ENCODE results near the gene KCTD15. TPM values are rescaled to one million over a fixed set of nuclear protein-coding genes. Genes with fewer than 3 reads are reported as not detected.

KCTD15 gene
- total RNA-seq, 1 experiment from 2014 or later, result 41.5 TPM

DNA sequence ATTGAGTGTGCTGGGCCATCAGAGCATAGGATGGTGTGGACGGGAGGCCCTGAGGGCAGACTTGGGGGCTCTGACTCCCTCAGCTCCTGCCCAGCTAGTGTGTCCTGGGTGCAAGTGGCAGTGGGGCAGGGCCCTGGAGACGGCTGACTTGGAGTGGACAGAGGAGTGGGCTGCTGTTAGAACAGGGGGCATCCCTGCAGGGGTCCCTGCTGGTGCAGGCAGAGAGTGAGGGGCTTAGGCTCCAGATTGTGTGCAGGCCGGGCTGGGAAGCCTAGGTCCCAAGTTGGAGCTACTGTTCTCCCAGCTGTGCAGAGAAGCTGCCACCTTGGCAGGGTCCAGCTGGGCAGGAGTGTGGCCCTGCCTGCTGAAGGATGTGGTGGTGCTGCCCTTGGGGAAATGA, 8.6 kb downstream of the KCTD15 start (continued):
- TF ChIP-seq, protein P1, sequence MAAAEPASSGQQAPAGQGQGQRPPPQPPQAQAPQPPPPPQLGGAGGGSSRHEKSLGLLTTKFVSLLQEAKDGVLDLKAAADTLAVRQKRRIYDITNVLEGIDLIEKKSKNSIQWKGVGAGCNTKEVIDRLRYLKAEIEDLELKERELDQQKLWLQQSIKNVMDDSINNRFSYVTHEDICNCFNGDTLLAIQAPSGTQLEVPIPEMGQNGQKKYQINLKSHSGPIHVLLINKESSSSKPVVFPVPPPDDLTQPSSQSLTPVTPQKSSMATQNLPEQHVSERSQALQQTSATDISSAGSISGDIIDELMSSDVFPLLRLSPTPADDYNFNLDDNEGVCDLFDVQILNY (CRISPR knock-in tag; IDR thresholded peaks at IDR 0.05), result no peak
- TF ChIP-seq ZNF232 (CRISPR knock-in tag; IDR thresholded peaks at IDR 0.05), result no peak
- TF ChIP-seq, protein P2, sequence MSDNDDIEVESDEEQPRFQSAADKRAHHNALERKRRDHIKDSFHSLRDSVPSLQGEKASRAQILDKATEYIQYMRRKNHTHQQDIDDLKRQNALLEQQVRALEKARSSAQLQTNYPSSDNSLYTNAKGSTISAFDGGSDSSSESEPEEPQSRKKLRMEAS (CRISPR knock-in tag; IDR thresholded peaks at IDR 0.05), result no peak
- no peak for TF ChIP-seq TCF7 (CRISPR knock-in tag; IDR thresholded peaks at IDR 0.05; ENCODE audit: low read depth)
- TF ChIP-seq, protein P3, sequence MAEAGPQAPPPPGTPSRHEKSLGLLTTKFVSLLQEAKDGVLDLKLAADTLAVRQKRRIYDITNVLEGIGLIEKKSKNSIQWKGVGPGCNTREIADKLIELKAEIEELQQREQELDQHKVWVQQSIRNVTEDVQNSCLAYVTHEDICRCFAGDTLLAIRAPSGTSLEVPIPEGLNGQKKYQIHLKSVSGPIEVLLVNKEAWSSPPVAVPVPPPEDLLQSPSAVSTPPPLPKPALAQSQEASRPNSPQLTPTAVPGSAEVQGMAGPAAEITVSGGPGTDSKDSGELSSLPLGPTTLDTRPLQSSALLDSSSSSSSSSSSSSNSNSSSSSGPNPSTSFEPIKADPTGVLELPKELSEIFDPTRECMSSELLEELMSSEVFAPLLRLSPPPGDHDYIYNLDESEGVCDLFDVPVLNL (CRISPR knock-in tag; IDR thresholded peaks at IDR 0.05; ENCODE audit: borderline replicate concordance, low read depth), result no peak

DNA sequence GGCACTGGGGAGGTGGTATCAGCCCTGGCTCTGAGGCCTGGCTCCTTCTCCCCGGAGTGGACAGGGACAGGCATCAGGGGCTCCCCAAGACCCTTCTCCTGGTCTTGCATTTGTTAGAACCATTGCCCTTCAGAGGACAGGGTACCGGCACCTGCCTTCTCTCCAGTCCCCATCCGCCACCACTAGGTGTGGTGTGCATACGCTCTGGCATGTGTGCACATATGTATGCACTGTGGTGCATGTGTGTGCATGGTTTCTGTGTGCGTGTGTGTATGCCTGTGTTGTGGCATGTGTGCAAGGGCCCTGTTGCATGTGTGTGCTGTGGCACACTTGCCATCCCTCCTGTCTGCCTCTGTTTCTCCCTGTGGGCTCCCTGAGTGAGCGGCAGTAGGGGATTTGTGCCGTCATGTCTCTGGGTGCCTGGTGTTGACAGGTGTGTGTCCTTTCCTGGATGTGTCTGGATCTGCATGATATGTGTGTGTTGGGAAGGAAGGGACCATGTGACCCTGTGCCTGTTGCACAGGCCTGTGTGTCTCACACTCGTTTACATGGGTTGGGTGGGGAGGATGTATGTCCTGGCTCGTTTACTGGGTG, 9.3 kb downstream of the KCTD15 start:
- ATAC-seq (no peak), DNase-seq (ENCODE audit: low spot score) (no peak)
- Mint-ChIP-seq H3K27ac (peak overlapping the region; percentile 23; the same call in 1 of the 2 replicates), H3K4me1 (no peaks in the 10 kb centered on the region; the same call in 1 of the 2 replicates), H3K36me3 (peaks cover 37% of the 10 kb centered on the region), H3K27me3 (ENCODE audit: low read depth) (no peaks in the 10 kb centered on the region), H3K9me3 (no peaks in the 10 kb centered on the region), H3K4me3 (no peak overlapping the region)
- CTCF ChIA-PET, result interaction anchor here (1.4 kb wide), 1 partner anchor 11 kb away, joined by 5 read pairs; no protein-coding TSS in a partner anchor
- TF ChIP-seq, protein P4, sequence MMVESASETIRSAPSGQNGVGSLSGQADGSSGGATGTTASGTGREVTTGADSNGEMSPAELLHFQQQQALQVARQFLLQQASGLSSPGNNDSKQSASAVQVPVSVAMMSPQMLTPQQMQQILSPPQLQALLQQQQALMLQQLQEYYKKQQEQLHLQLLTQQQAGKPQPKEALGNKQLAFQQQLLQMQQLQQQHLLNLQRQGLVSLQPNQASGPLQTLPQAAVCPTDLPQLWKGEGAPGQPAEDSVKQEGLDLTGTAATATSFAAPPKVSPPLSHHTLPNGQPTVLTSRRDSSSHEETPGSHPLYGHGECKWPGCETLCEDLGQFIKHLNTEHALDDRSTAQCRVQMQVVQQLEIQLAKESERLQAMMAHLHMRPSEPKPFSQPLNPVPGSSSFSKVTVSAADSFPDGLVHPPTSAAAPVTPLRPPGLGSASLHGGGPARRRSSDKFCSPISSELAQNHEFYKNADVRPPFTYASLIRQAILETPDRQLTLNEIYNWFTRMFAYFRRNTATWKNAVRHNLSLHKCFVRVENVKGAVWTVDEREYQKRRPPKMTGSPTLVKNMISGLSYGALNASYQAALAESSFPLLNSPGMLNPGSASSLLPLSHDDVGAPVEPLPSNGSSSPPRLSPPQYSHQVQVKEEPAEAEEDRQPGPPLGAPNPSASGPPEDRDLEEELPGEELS (CRISPR knock-in tag; IDR thresholded peaks at IDR 0.05), result no peak
- TF ChIP-seq, protein P5, sequence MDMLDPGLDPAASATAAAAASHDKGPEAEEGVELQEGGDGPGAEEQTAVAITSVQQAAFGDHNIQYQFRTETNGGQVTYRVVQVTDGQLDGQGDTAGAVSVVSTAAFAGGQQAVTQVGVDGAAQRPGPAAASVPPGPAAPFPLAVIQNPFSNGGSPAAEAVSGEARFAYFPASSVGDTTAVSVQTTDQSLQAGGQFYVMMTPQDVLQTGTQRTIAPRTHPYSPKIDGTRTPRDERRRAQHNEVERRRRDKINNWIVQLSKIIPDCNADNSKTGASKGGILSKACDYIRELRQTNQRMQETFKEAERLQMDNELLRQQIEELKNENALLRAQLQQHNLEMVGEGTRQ (CRISPR knock-in tag; IDR thresholded peaks at IDR 0.05), result no peak
- TF ChIP-seq, protein P6, sequence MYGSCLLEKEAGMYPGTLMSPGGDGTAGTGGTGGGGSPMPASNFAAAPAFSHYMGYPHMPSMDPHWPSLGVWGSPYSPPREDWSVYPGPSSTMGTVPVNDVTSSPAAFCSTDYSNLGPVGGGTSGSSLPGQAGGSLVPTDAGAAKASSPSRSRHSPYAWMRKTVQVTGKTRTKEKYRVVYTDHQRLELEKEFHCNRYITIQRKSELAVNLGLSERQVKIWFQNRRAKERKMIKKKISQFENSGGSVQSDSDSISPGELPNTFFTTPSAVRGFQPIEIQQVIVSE (CRISPR knock-in tag; IDR thresholded peaks at IDR 0.05; ENCODE audit: borderline replicate concordance), result no peak
- TF ChIP-seq ZNF263 (CRISPR knock-in tag; IDR thresholded peaks at IDR 0.05; ENCODE audit: low read depth), result no peak
- TF ChIP-seq TCF7 (CRISPR knock-in tag; IDR thresholded peaks at IDR 0.05; ENCODE audit: low read depth), result no peak
- TF ChIP-seq FOXP1 (CRISPR knock-in tag; IDR thresholded peaks at IDR 0.05; ENCODE audit: borderline replicate concordance), result no peak
- no peak for TF ChIP-seq ZNF671 (CRISPR knock-in tag; IDR thresholded peaks at IDR 0.05)
- POLR2A ChIA-PET, result no interaction called here

DNA sequence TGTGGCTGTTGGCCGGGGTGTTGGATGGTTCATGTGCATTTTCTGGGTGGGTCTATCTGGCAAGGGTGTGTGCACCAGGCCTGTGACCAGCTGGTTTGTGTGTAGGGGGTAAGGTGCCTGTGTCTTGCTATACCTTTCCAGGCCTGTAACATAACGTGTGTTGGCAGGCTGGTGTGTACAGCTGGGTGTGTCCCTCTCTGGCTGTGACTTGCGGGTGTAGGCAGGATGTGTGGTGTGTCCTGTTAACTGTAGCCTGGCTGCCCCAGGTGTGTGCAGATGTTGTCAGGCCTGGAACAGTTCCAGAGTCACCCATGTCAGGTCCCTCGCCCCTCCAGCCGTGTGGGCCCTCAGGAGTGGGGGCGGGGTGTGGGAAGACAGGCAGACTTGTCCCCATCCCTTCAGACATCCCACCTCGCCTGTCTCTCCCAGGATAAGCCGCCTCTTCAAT, 9.8 kb downstream of the KCTD15 start:
- ChIA-PET POLR2A (no interaction called here), CTCF (interaction anchor here (1.4 kb wide), 1 partner anchor 12 kb away, joined by 5 read pairs; no protein-coding TSS in a partner anchor)
- Mint-ChIP-seq H3K9me3 (no peaks in the 10 kb centered on the region), H3K27me3 (ENCODE audit: low read depth) (no peaks in the 10 kb centered on the region), H3K4me3 (no peak overlapping the region), H3K4me1 (no peaks in the 10 kb centered on the region), H3K36me3 (peaks cover 33% of the 10 kb centered on the region), H3K27ac (no peak overlapping the region)
- ATAC-seq, result no peak
- DNase-seq (ENCODE audit: low spot score), result no peak
- TF ChIP-seq, protein P6 (CRISPR knock-in tag; IDR thresholded peaks at IDR 0.05; ENCODE audit: borderline replicate concordance), result no peak
- TF ChIP-seq CREB1 (CRISPR knock-in tag; IDR thresholded peaks at IDR 0.05) (no peak), CBFB (CRISPR knock-in tag; IDR thresholded peaks at IDR 0.05; ENCODE audit: low read depth) (no peak), RORB (CRISPR knock-in tag; IDR thresholded peaks at IDR 0.05) (no peak), MXD4 (CRISPR knock-in tag; IDR thresholded peaks at IDR 0.05; ENCODE audit: borderline replicate concordance) (no peak), ZNF671 (CRISPR knock-in tag; IDR thresholded peaks at IDR 0.05) (no peak), NFYB (CRISPR knock-in tag; conservative IDR thresholded peaks at IDR 0.05; ENCODE audit: low read depth) (no peak), SMAD4 (CRISPR knock-in tag; IDR thresholded peaks at IDR 0.05) (no peak), ZNF232 (CRISPR knock-in tag; IDR thresholded peaks at IDR 0.05) (no peak), ETV6 (CRISPR knock-in tag; IDR thresholded peaks at IDR 0.05) (no peak)
- TF ChIP-seq, protein P7, sequence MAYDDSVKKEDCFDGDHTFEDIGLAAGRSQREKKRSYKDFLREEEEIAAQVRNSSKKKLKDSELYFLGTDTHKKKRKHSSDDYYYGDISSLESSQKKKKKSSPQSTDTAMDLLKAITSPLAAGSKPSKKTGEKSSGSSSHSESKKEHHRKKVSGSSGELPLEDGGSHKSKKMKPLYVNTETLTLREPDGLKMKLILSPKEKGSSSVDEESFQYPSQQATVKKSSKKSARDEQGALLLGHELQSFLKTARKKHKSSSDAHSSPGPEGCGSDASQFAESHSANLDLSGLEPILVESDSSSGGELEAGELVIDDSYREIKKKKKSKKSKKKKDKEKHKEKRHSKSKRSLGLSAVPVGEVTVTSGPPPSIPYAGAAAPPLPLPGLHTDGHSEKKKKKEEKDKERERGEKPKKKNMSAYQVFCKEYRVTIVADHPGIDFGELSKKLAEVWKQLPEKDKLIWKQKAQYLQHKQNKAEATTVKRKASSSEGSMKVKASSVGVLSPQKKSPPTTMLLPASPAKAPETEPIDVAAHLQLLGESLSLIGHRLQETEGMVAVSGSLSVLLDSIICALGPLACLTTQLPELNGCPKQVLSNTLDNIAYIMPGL (CRISPR knock-in tag; IDR thresholded peaks at IDR 0.05), result no peak
- TF ChIP-seq, protein P8, sequence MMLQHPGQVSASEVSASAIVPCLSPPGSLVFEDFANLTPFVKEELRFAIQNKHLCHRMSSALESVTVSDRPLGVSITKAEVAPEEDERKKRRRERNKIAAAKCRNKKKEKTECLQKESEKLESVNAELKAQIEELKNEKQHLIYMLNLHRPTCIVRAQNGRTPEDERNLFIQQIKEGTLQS (CRISPR knock-in tag; conservative IDR thresholded peaks at IDR 0.05), result no peak
- TF ChIP-seq, protein P9, sequence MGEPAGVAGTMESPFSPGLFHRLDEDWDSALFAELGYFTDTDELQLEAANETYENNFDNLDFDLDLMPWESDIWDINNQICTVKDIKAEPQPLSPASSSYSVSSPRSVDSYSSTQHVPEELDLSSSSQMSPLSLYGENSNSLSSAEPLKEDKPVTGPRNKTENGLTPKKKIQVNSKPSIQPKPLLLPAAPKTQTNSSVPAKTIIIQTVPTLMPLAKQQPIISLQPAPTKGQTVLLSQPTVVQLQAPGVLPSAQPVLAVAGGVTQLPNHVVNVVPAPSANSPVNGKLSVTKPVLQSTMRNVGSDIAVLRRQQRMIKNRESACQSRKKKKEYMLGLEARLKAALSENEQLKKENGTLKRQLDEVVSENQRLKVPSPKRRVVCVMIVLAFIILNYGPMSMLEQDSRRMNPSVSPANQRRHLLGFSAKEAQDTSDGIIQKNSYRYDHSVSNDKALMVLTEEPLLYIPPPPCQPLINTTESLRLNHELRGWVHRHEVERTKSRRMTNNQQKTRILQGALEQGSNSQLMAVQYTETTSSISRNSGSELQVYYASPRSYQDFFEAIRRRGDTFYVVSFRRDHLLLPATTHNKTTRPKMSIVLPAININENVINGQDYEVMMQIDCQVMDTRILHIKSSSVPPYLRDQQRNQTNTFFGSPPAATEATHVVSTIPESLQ (CRISPR knock-in tag; IDR thresholded peaks at IDR 0.05), result no peak

Measured in WTC11 (cell line).